Muscle layer of colon (tissue), 2 donors: ENCODE data around the gene ANKS1B.

Experiments
- H3K27ac ChIP-seq: one replicate; pipeline ENCODE4 v1.7.0; 2013; ENCODE audit warnings: low read depth, mild to moderate bottlenecking, low read length, moderate library complexity
- H3K27me3 ChIP-seq, 2 donors: one replicate each; pipeline ENCODE4 v1.7.0; 2013; ENCODE audit warnings: low read length in 2 of 2, mild to moderate bottlenecking in 2 of 2; ENCODE audit not compliant: insufficient read depth in 2 of 2, control insufficient read depth in 1 of 2
- H3K36me3 ChIP-seq: one replicate; pipeline ENCODE4 v1.7.0; 2013; ENCODE audit warnings: mild to moderate bottlenecking, low read length; ENCODE audit not compliant: insufficient read depth
- H3K4me1 ChIP-seq: one replicate; pipeline ENCODE4 v1.7.0; 2013; ENCODE audit warnings: mild to moderate bottlenecking, low read length; ENCODE audit not compliant: insufficient read depth
- H3K4me3 ChIP-seq, 2 donors: one replicate each; pipeline ENCODE4 v1.7.0; 2013; ENCODE audit warnings: low read length in 2 of 2, low read depth in 1 of 2, mild to moderate bottlenecking in 1 of 2, moderate library complexity in 1 of 2
- H3K9ac ChIP-seq: one replicate; pipeline ENCODE4 v1.7.0; 2013; ENCODE audit warnings: low read length
- H3K9me3 ChIP-seq: one replicate; pipeline ENCODE4 v1.7.0; 2013; ENCODE audit warnings: mild to moderate bottlenecking, low read length
- donor health status: abdominal sarcoma.
- donor health status: Adenocarcinoma of cecum.

ANKS1B gene

DNA sequence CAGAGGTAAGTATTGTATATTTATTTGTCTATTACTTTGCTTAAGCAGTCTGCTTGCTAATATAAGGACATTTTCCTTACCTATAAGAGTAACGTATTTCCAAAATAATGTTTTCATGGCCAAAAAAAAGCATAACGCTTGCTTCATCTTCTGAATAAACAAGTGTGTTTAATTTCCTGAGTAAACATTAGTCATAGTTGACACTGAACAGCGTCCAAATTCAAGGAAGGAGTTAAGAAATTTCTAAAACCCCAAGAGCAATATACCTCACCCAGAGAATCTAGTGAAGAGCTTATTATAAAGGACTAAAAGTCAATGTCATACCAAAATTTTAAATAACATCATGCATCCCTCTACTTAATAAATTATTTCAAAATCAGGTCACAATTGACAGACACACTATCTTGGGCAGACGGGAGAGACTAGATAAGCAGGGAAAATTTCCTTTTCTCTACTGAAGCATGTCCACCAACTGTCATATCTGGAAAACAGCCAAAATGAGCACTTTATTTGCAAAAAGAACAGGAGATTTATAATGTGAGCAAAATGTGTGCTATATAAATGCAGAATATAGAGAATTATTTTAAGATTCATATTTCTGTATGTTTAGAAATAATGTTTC is 25.1 kb downstream of the ANKS1B start:
- Histone ChIP-seq H3K27me3 (no peaks in the 10 kb centered on the region), H3K9ac (no peak overlapping the region), H3K36me3 (no peaks in the 10 kb centered on the region), H3K4me1 (no peaks in the 10 kb centered on the region), H3K27ac (no peak overlapping the region), H3K4me3 (no peak overlapping the region), H3K9me3 (no peaks in the 10 kb centered on the region)

DNA sequence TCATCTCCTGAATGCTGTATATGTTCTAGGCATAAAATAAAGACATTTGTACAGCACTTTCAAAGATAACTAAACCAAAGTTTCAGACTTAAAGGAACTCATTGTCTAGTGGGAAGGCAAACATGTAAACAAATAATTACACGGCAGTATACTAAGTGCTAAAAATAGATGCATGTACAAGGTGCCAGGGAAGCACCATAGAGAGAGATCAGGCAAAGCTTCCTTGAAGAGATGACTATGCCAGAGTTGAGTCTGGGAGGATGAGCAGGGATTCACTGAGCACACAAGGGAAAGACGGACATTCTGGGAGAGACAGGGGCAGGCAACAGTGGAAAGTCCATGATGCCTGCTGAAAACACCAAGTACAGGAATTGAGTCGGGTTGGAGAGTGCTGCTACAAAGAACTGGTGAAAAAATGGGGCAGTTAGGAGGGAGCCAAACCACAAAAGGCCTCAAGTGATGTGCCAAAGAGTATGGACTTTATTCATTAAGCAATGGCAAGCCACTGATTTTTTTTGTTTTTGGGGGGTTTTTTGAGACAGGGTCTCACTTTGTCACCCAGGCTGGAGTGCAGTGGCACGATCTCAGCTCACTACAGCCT is 26.8 kb downstream of the ANKS1B start:
- no peaks in the 10 kb centered on the region for H3K9me3 ChIP-seq
- no peaks in the 10 kb centered on the region for H3K27me3 ChIP-seq
- H3K4me3 ChIP-seq: no peak overlapping the region
- H3K4me1 ChIP-seq: no peaks in the 10 kb centered on the region
- no peak overlapping the region for H3K9ac ChIP-seq
- H3K27ac ChIP-seq: no peak overlapping the region
- no peaks in the 10 kb centered on the region for H3K36me3 ChIP-seq

GRCh38 chr12:99954724-99955123 is 30.0 kb downstream of the ANKS1B start:
- H3K9me3 ChIP-seq: no peaks in the 10 kb centered on the region
- H3K36me3 ChIP-seq: no peaks in the 10 kb centered on the region
- no peak overlapping the region for H3K9ac ChIP-seq
- no peaks in the 10 kb centered on the region for H3K4me1 ChIP-seq
- no peak overlapping the region for H3K27ac ChIP-seq
- H3K4me3 ChIP-seq: no peak overlapping the region
- H3K27me3 ChIP-seq: no peaks in the 10 kb centered on the region

GRCh38 chr12:99948370-99948769 is 36.4 kb downstream of the ANKS1B start:
- Histone ChIP-seq H3K27me3 (no peaks in the 10 kb centered on the region), H3K4me1 (no peaks in the 10 kb centered on the region), H3K36me3 (no peaks in the 10 kb centered on the region), H3K4me3 (no peak overlapping the region), H3K9ac (no peak overlapping the region), H3K9me3 (no peaks in the 10 kb centered on the region), H3K27ac (no peak overlapping the region)

- Histone ChIP-seq H3K4me1 (no peaks in the 10 kb centered on the region), H3K27me3 (no peaks in the 10 kb centered on the region), H3K9me3 (no peaks in the 10 kb centered on the region)
Observed at GRCh38 chr12:99946131-99946530, 38.6 kb downstream of the ANKS1B start.

GRCh38 chr12:99935608-99936007 is 49.1 kb downstream of the ANKS1B start:
- no peak overlapping the region for H3K9ac ChIP-seq
- no peak overlapping the region for H3K4me3 ChIP-seq
- H3K36me3 ChIP-seq: no peaks in the 10 kb centered on the region
- no peaks in the 10 kb centered on the region for H3K27me3 ChIP-seq
- no peaks in the 10 kb centered on the region for H3K4me1 ChIP-seq
- H3K9me3 ChIP-seq: no peaks in the 10 kb centered on the region
- H3K27ac ChIP-seq: no peak overlapping the region

More at GRCh38 chr12:99946131-99946530, 38.6 kb downstream of the ANKS1B start:
- no peaks in the 10 kb centered on the region for H3K36me3 ChIP-seq
- H3K9ac ChIP-seq: no peak overlapping the region
- H3K27ac ChIP-seq: no peak overlapping the region
- no peak overlapping the region for H3K4me3 ChIP-seq

DNA sequence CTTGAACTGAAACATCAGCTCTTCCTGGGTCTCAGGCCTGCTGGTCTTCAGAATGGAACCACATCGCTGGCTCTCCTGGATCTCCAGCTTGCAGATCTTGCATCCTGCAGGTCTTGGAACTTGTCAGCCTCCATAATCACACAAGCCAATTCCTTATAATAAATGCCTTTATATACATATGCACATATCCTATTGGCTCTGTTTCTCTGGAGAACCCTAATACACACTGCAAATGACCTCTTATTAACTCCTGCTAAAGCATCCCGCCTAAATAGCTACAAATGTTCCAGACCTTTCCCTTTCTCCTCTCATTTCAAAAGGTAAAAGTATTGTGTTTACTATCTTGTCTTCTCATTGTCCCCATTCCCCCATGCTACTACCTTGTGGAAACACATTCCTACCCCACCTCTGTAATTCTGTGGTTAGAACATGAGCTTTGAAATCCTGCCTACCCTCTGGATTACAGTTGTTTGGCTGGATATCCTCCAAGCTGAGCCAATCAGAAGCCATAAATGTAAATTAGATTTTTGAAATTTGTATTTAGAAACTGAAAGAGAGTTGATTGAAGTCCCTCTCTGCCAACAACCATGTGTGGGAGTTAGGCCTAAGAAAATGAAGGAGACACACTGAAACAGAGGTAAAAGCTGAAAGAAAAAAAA is 58.1 kb downstream of the ANKS1B start:
- Histone ChIP-seq H3K36me3 (no peaks in the 10 kb centered on the region), H3K27me3 (no peaks in the 10 kb centered on the region), H3K9ac (no peak overlapping the region), H3K9me3 (no peaks in the 10 kb centered on the region), H3K4me1 (no peaks in the 10 kb centered on the region), H3K4me3 (no peak overlapping the region), H3K27ac (no peak overlapping the region)

DNA sequence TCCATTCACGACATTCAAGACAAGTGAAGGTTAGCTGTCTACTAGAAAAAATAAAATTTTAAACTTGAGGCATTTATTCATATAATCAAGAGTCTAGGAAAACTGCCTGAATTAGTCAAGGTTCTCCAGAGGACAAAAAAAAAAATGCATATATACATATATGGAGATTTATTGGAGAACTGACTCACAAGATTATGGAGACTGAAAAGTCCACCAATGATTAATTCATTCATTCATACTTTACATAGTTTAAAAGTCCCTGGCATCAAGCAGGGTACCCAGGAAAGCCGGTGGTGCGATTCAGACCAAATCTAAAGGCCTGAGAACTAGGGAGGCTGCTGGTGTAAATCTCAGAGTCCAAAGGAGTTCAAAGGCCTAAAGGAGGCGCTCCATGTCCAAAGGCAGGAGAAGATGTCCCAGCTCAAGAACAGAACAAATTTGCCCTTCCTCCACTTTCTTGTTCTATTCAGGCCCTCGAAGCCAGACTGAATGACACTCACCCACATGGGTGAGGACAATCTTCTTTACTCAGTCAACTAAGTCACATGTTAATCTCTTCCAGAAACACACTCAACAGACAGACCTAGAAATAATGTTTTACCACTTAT is 64.3 kb downstream of the ANKS1B start:
- Histone ChIP-seq H3K4me3 (no peak overlapping the region), H3K27ac (no peak overlapping the region), H3K36me3 (no peaks in the 10 kb centered on the region), H3K9ac (no peak overlapping the region), H3K4me1 (no peaks in the 10 kb centered on the region), H3K27me3 (no peaks in the 10 kb centered on the region), H3K9me3 (no peaks in the 10 kb centered on the region)

DNA sequence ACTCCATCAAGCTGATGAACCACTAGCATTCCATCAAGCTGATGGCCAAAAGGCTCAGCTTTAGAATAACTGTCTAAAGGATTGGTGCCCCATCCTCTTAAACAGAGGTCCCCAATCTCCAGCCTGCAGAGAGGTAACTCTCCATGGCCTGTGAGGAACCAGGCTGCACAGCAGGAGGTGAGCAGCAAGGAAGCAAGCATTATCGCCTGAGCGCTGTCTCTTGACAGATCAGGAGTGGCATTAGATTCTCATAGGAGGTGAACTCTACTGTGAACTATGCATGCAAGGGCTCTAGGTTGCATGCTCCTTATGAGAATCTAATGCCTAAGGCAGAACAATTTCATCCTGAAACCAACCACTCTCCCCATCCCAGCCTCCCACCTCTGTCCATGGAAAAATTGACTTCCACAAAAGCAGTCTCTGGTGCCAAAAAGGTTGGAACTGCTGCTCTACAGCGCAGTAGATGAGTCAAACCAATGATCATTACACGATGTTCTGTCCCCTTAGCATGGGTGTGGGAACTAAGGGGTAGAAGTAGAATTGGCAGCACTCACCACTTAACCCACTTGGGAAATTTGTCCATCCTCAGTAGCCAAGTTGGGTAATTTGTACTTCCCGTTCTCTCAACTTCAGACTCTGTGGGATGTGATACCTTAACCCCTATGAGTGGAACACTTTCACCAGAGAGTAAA is 66.9 kb downstream of the ANKS1B start:
- no peak overlapping the region for H3K4me3 ChIP-seq
- H3K27ac ChIP-seq: no peak overlapping the region
- H3K4me1 ChIP-seq: peaks cover 3% of the 10 kb centered on the region
- no peaks in the 10 kb centered on the region for H3K9me3 ChIP-seq
- H3K9ac ChIP-seq: no peak overlapping the region
- no peaks in the 10 kb centered on the region for H3K36me3 ChIP-seq
- H3K27me3 ChIP-seq: no peaks in the 10 kb centered on the region

DNA sequence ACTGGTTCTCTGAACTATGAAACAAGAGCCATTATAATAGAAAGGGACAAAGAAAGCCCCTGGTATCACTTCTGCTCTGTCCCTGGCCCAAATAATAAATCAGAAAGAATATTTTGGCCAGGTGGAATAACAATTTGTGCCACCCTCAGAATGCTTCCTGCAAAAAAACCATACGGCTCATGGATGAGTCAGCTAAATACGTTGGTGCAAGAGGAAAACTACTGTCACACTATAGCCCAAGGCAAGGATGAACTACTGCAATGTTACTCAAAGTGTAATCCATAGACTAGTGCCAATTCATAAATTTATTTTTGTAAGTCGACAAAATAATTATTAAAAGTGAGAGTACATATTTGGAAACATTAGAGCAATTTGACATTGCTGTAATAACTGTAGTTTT is 68.2 kb downstream of the ANKS1B start:
- peaks cover 5% of the 10 kb centered on the region for H3K4me1 ChIP-seq
- no peak overlapping the region for H3K4me3 ChIP-seq
- H3K27ac ChIP-seq: no peak overlapping the region
- no peaks in the 10 kb centered on the region for H3K36me3 ChIP-seq
- no peak overlapping the region for H3K9ac ChIP-seq
- no peaks in the 10 kb centered on the region for H3K9me3 ChIP-seq
- no peaks in the 10 kb centered on the region for H3K27me3 ChIP-seq
